Hepatocyte (in vitro differentiated cells): ENCODE results near the gene CALHM1. TPM values are rescaled to one million over a fixed set of nuclear protein-coding genes. Genes with fewer than 3 reads are reported as not detected.

Source experiments
- DNase-seq: peaks from one replicate; pipeline ENCODE4 v3.0.0-alpha.2; 2016; ENCODE audit warnings: low spot score
- H2AFZ ChIP-seq: fragments of 200-600 bp; sonication (generic); 2 replicates; pipeline ENCODE4 v1.6.0; 2016; ENCODE audit warnings: antibody characterized with exemption, mild to moderate bottlenecking
- H3K27ac ChIP-seq: fragments of 200-600 bp; sonication (generic); 2 replicates; pipeline ENCODE4 v1.5.1; 2016; ENCODE audit warnings: mild to moderate bottlenecking
- H3K27me3 ChIP-seq: fragments of 200-600 bp; sonication (generic); 2 replicates; pipeline ENCODE4 v1.6.1; 2016
- H3K36me3 ChIP-seq: fragments of 200-600 bp; sonication (generic); replicated peaks from 2 replicates; pipeline ENCODE4 v1.5.1; 2016; ENCODE audit warnings: low read depth; ENCODE audit not compliant: insufficient read depth
- H3K4me1 ChIP-seq: fragments of 200-600 bp; sonication (generic); 2 replicates; pipeline ENCODE4 v1.5.1; 2016; ENCODE audit warnings: mild to moderate bottlenecking, moderate library complexity; ENCODE audit not compliant: insufficient read depth
- H3K4me2 ChIP-seq: fragments of 200-600 bp; sonication (generic); 2 replicates; pipeline ENCODE4 v1.6.0; 2016
- H3K4me3 ChIP-seq: fragments of 200-600 bp; sonication (generic); 2 replicates; pipeline ENCODE4 v1.5.1; 2016; ENCODE audit warnings: mild to moderate bottlenecking
- H3K79me2 ChIP-seq: fragments of 200-600 bp; sonication (generic); 2 replicates; pipeline ENCODE4 v1.6.0; 2017; ENCODE audit warnings: mild to moderate bottlenecking
- H3K9me2 ChIP-seq: fragments of 200-600 bp; sonication (generic); replicated peaks from 2 replicates; pipeline ENCODE4 v1.6.0; 2017; ENCODE audit warnings: mild to moderate bottlenecking; ENCODE audit not compliant: insufficient read depth
- H3K9me3 ChIP-seq: fragments of 200-600 bp; sonication (generic); 2 replicates; pipeline ENCODE4 v1.5.1; 2016; ENCODE audit warnings: low read depth, mild to moderate bottlenecking
- H4K20me1 ChIP-seq: fragments of 200-600 bp; sonication (generic); 2 replicates; pipeline ENCODE4 v1.6.0; 2016; ENCODE audit warnings: mild to moderate bottlenecking; ENCODE audit not compliant: insufficient read depth, poor library complexity, severe bottlenecking
- EZH2 ChIP-seq: fragments of 200-600 bp; sonication (generic); IDR thresholded peaks from 2 replicates; pipeline ENCODE4 v1.6.1; 2016; ENCODE audit warnings: antibody characterized with exemption, mild to moderate bottlenecking, borderline replicate concordance
- EZH2phosphoT487 ChIP-seq: fragments of 200-600 bp; sonication (generic); IDR thresholded peaks from one replicate; pipeline ENCODE4 v1.6.1; 2018; ENCODE audit warnings: antibody characterized with exemption, mild to moderate bottlenecking, low read depth, moderate library complexity; ENCODE audit not compliant: unreplicated experiment, severe bottlenecking
- WGBS: methylation state at CpG from one replicate; pipeline ENCODE4 v1.1.6; 2016; ENCODE audit warnings: low lambda C conversion rate; ENCODE audit errors: missing lambda C conversion rate; 5-methylcytosine and 5-hydroxymethylcytosine counted together
- polyA plus RNA-seq: library from polyadenylated mRNA; unstranded; fragments of >200 nt; fragmentation: Nextera tagmentation; extraction: Ambion mirVana; gene quantifications from 2 replicates; pipeline ENCODE4 v1.2.1, GENCODE V29; 2016
- total RNA-seq: library from RNA; depleted of rRNA; stranded (reverse); fragments of >200 nt; gene quantifications from 2 replicates; pipeline ENCODE4 v1.2.3, GENCODE V29; 2014
- TF ChIP-seq, protein P1 (sequence below): fragments of 200-600 bp; sonication (generic); IDR thresholded peaks from 2 replicates; pipeline ENCODE4 v1.5.1; 2016; ENCODE audit warnings: antibody characterized with exemption, mild to moderate bottlenecking; ENCODE audit not compliant: poor library complexity

CALHM1 gene
- total and polyA plus RNA-seq, 2 experiments from 2014 or later, result 0.11 TPM; not detected in 1

DNA sequence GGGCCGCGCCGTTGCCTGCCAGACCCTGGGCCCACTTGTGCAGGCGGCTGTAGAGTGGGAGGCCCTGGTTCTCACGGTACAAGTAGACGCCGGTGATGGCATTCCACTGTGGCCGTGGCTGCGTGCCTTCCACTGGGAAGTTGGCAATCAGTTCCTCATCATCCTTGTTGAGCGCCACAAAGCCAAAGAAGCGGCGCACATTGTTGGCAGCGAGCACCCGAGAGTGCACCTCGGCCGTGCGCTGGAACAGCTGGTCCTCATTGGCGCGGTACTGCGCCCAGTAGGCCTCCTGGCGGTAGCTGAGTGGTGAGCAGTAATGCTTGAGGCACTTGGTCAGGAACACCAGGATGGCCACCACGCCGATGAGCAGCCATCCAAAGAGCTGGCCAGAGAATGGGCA, 11.5 kb downstream of the CALHM1 start:
- Histone ChIP-seq H3K9me3 (no peaks in the 10 kb centered on the region), H3K9me2 (no peaks in the 10 kb centered on the region), H3K79me2 (no peaks in the 10 kb centered on the region), H3K4me3 (no peak overlapping the region), H4K20me1 (no peaks in the 10 kb centered on the region), H3K27ac (no peak overlapping the region), H3K4me2 (no peak overlapping the region), H3K27me3 (no peaks in the 10 kb centered on the region), H2AFZ (no peak overlapping the region), H3K4me1 (no peaks in the 10 kb centered on the region), H3K36me3 (no peaks in the 10 kb centered on the region)
- DNase-seq, result no peak
- TF ChIP-seq EZH2 (no peak), EZH2phosphoT487 (no peak)
- TF ChIP-seq, protein P1, sequence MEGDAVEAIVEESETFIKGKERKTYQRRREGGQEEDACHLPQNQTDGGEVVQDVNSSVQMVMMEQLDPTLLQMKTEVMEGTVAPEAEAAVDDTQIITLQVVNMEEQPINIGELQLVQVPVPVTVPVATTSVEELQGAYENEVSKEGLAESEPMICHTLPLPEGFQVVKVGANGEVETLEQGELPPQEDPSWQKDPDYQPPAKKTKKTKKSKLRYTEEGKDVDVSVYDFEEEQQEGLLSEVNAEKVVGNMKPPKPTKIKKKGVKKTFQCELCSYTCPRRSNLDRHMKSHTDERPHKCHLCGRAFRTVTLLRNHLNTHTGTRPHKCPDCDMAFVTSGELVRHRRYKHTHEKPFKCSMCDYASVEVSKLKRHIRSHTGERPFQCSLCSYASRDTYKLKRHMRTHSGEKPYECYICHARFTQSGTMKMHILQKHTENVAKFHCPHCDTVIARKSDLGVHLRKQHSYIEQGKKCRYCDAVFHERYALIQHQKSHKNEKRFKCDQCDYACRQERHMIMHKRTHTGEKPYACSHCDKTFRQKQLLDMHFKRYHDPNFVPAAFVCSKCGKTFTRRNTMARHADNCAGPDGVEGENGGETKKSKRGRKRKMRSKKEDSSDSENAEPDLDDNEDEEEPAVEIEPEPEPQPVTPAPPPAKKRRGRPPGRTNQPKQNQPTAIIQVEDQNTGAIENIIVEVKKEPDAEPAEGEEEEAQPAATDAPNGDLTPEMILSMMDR, result no peak
- 98% methylated on average over 23 of the region's 23 CpGs for WGBS

DNA sequence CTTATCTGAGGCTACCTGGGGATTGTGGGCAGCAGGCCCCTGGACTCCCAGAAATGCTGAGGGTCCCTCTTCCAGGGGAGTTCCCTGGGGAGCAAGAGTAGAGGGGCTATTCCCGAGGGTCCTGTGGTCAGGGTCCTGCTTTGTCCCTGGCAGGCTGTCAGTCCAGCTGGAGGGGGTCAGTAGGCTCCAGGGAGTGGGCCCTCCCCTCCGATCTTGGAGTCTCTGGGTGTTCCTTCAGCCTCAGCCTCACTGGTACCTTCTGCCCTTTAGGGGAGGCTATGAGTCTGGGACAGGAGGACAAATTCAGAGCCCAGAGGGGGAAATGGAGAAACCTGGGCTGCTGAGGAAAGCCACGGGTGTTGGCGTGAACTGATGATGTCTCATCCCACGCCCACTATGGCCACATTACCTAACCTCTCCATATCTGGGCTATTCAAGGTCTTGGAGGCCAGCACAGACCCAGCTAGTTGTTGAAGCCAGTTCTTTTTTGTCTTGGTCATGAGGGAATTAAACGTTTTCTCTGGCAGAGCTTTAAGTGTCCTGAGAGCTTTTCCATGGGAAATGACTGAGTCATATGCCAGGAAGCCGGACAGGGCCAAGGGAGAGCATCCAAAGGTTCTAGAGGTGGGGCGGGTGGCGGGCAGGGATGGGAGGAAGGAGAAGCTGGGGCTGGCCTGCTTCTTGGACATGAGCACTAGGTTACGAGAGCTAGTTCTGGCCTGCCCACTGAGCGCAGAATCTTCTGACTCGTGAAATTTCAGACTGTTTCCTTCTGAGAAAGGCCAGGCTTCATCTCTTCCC, 12.7 kb downstream of the CALHM1 start:
- WGBS, result 95% methylated on average over 12 of the region's 12 CpGs
- no peak for DNase-seq
- Histone ChIP-seq H2AFZ (no peak overlapping the region), H3K36me3 (no peaks in the 10 kb centered on the region), H4K20me1 (no peaks in the 10 kb centered on the region), H3K9me3 (no peaks in the 10 kb centered on the region), H3K4me3 (no peak overlapping the region), H3K9me2 (no peaks in the 10 kb centered on the region), H3K4me2 (no peak overlapping the region), H3K27me3 (no peaks in the 10 kb centered on the region), H3K27ac (no peak overlapping the region), H3K4me1 (no peaks in the 10 kb centered on the region), H3K79me2 (no peaks in the 10 kb centered on the region)
- TF ChIP-seq EZH2phosphoT487 (no peak), EZH2 (no peak)
- TF ChIP-seq, protein P1, result no peak

DNA sequence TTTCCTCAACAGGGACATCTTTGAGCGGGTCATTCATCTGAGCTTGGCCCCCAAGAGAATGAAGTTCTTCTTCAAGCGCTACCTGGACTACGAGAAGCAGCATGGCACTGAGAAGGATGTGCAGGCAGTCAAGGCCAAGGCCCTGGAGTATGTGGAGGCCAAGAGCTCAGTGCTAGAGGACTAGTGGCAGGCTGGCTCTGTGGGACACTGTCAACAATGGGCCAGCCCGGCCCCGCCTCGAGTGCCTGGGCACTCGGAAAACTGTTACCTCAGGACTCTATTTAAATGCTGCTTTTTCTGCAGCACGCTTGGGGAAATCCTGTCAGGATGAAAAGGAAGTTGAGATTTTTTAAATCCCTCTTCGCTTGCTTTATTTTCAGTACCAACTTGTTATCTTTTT, 13.3 kb downstream of the CALHM1 start:
- Histone ChIP-seq H3K79me2 (no peaks in the 10 kb centered on the region), H3K9me3 (no peaks in the 10 kb centered on the region), H2AFZ (no peak overlapping the region), H3K27ac (no peak overlapping the region), H4K20me1 (no peaks in the 10 kb centered on the region), H3K9me2 (no peaks in the 10 kb centered on the region), H3K36me3 (no peaks in the 10 kb centered on the region), H3K4me3 (no peak overlapping the region), H3K4me1 (no peaks in the 10 kb centered on the region), H3K27me3 (no peaks in the 10 kb centered on the region), H3K4me2 (no peak overlapping the region)
- no peak for DNase-seq
- TF ChIP-seq EZH2phosphoT487 (no peak), EZH2 (no peak)
- TF ChIP-seq, protein P1, result no peak
- 93% methylated on average over 9 of the region's 9 CpGs for WGBS
